Kidney epithelial cell (primary cell): ENCODE results near the gene LRP1. TPM values are rescaled to one million over a fixed set of nuclear protein-coding genes. Genes with fewer than 3 reads are reported as not detected.

Experiments
- DNase-seq: peaks from one replicate; pipeline ENCODE4 v3.0.0-alpha.2; 2010; ENCODE audit warnings: low read depth
- H3K27me3 ChIP-seq: 2 replicates; pipeline ENCODE4 v1.6.0; 2011; ENCODE audit warnings: low read length; ENCODE audit not compliant: control insufficient read depth, insufficient read depth
- H3K36me3 ChIP-seq: 2 replicates; pipeline ENCODE4 v1.5.1; 2011; ENCODE audit warnings: low read length; ENCODE audit not compliant: control insufficient read depth, insufficient read depth
- H3K4me3 ChIP-seq: 2 replicates; pipeline ENCODE4 v1.5.1; 2011; ENCODE audit warnings: low read depth, mild to moderate bottlenecking, control low read depth, low read length
- total RNA-seq: library from RNA; depleted of rRNA; stranded (reverse); fragments of >200 nt; gene quantifications from 2 replicates; pipeline ENCODE4 v1.2.3, GENCODE V29; 2015
- TF ChIP-seq, protein P1 (sequence below): IDR thresholded peaks from 2 replicates; pipeline ENCODE4 v1.5.1; 2011; ENCODE audit warnings: mild to moderate bottlenecking, moderate library complexity, low read length, control low read depth, inconsistent platforms; ENCODE audit not compliant: insufficient read depth, poor library complexity, severe bottlenecking

LRP1 gene
- 40.2 and 53.6 TPM in 2 replicates for total RNA-seq

- no peak for DNase-seq
- no peaks in the 10 kb centered on the region for H3K36me3 ChIP-seq
Observed at GRCh38 chr12:57127726-57128518, at the start of gene LRP1. Gene LRP1, plus strand, starts transcription at chr12:57128483. Its CDS starts 482 bp downstream, at chr12:57128965.

DNA sequence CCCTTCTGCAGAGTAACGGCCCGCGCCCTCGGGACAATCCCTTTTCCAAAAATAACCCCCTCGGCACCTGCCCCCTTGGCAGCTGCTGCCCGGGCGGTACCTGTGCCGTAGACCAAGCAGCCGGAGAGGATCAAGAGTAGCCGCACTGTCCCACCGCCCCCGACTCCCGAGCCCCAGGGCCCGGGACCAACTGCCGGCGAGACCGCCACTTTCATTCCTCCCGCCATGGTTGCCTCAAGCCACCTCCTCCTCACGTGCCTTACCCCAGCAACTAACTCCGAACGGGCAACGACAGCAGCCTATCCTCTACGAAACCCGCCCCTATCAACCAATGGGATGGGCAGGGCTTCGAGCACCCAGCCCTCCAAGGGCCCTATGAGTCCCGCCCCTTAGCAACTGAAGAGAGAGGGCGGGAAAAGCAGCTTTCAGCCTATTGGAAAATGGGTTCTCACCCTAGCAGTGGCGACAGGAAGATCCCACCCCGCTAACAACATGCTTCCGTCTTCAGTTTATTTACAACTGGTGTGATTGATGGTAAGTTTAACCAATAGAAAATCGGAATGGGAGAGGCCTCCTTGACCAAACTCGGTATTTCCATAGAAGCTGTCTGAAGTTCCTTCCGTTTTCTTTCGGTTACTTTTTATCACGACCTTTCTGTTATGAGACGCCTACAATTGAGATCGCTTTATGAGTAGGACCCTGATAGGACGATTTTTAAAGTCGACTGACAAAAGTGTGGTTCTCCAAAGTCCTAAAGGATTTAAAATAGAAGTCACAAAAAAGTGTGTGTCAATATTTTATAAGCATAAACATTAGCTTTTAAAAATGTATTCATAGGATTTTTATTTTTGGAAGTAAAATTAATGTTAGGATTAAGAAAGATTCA lies 49.5 kb upstream of the LRP1 start, which contains the start of gene NEMP1:
TSS of gene NEMP1 (minus strand) at position 273 of the 886 bp plus-strand sequence. CDS start at position 227, 46 bp downstream.
- Histone ChIP-seq H3K36me3 (no peaks in the 10 kb centered on the region), H3K27me3 (no peaks in the 10 kb centered on the region), H3K4me3 (peak within 1 kb of the TSS; percentile 98)
- TF ChIP-seq, protein P1, sequence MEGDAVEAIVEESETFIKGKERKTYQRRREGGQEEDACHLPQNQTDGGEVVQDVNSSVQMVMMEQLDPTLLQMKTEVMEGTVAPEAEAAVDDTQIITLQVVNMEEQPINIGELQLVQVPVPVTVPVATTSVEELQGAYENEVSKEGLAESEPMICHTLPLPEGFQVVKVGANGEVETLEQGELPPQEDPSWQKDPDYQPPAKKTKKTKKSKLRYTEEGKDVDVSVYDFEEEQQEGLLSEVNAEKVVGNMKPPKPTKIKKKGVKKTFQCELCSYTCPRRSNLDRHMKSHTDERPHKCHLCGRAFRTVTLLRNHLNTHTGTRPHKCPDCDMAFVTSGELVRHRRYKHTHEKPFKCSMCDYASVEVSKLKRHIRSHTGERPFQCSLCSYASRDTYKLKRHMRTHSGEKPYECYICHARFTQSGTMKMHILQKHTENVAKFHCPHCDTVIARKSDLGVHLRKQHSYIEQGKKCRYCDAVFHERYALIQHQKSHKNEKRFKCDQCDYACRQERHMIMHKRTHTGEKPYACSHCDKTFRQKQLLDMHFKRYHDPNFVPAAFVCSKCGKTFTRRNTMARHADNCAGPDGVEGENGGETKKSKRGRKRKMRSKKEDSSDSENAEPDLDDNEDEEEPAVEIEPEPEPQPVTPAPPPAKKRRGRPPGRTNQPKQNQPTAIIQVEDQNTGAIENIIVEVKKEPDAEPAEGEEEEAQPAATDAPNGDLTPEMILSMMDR: no peak
- DNase-seq: peak; percentile 100

More at GRCh38 chr12:57127726-57128518, at the start of gene LRP1:
- H3K4me3 ChIP-seq: peak within 1 kb of the TSS; percentile 79
- TF ChIP-seq, protein P1: no peak
- H3K27me3 ChIP-seq: peaks cover 2% of the 10 kb centered on the region

DNA sequence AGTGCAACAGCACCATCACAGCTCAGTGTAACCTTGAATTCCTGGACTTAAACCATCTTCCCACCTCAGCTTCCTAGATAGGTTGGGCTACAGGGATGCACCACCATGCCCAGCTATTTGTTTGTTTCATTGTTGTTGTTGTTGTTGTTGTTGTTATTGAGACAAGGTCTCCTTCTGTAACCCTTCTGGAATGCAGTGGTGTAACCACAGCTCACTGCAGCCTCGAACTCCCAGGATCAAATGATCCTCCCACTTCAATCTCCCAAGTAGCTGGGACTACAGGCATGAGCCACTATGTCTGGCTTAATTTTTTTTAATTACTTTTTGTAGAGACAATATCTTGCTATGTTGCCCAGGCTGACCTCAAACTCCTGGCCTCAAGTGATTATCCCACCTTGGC lies 48.5 kb upstream of the LRP1 start:
- TF ChIP-seq, protein P1: no peak

DNA sequence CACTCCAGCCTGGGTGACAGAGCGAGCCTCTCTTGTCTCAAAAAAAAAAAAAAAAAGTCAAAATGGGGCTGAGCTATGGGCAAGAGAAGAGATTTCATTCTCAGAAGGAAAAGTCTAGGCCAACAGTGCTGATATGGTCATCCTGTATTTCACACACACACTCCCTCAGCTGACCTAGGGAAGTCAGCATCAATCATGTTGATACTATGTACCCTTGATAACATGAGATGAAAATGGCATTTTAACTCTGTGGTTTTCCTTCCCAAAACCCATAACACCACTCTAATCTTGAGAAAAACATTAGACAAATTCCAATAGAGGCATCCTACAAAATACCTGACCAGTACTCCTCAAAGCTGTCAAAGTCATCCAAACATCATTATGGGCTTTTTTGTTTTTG lies 47.4 kb upstream of the LRP1 start:
- TF ChIP-seq, protein P1: no peak
- H3K4me3 ChIP-seq: no peak overlapping the region
- H3K27me3 ChIP-seq: no peaks in the 10 kb centered on the region
- no peak for DNase-seq
- H3K36me3 ChIP-seq: no peaks in the 10 kb centered on the region

More for the DNA sequence above, 48.5 kb upstream of the LRP1 start:
- Histone ChIP-seq H3K4me3 (no peak overlapping the region), H3K36me3 (no peaks in the 10 kb centered on the region), H3K27me3 (no peaks in the 10 kb centered on the region)
- no peak for DNase-seq

GRCh38 chr12:57085999-57086492 lies 42.2 kb upstream of the LRP1 start:
- H3K4me3 ChIP-seq: peak overlapping the region; percentile 9
- TF ChIP-seq, protein P1: no peak
- no peak for DNase-seq

More at GRCh38 chr12:57085999-57086492, 42.2 kb upstream of the LRP1 start:
- no peaks in the 10 kb centered on the region for H3K36me3 ChIP-seq
- H3K27me3 ChIP-seq: no peaks in the 10 kb centered on the region
